AML-193 (cell line): ENCODE measurements around the gene FAF2.

Experiments
- DNase-seq, 2 experiments: peaks; one replicate each; lab custom pipeline; 2025; lab: John Stamatoyannopoulos, UW

The FAF2 gene

GRCh38 chr5:176530983-176531901 is 83.1 kb downstream of the FAF2 start:
- DNase-seq: no peak

GRCh38 chr5:176531902-176532493 is 83.8 kb downstream of the FAF2 start:
- no peak for DNase-seq

- no peak for DNase-seq
Measured at GRCh38 chr5:176532795-176533194, 84.6 kb downstream of the FAF2 start.

GRCh38 chr5:176533390-176533789 is 85.2 kb downstream of the FAF2 start:
- peak; percentile 44 to 62 for DNase-seq

- DNase-seq: peak; percentile 58 to 68
Measured at GRCh38 chr5:176533894-176534611, 85.9 kb downstream of the FAF2 start.

- no peak for DNase-seq
Measured at GRCh38 chr5:176534640-176535039, 86.5 kb downstream of the FAF2 start.

- DNase-seq: peak; percentile 65 to 75
Measured at GRCh38 chr5:176535101-176535663, 87.0 kb downstream of the FAF2 start.

- no peak for DNase-seq
Measured at GRCh38 chr5:176535664-176536131, 87.5 kb downstream of the FAF2 start.

GRCh38 chr5:176536132-176536901 is 88.1 kb downstream of the FAF2 start:
- DNase-seq: peak; percentile 65 to 66

GRCh38 chr5:176536902-176537553 is 88.8 kb downstream of the FAF2 start, which contains the start of gene RNF44:
RNF44 (minus strand) TSS chr5:176537402; CDS start chr5:176532472, 4,930 bp downstream.
- DNase-seq: peak; percentile 93

- peak; percentile 98 to 99 for DNase-seq
Measured at GRCh38 chr5:176537554-176538229, 89.5 kb downstream of the FAF2 start.

GRCh38 chr5:176538230-176538988 is 90.2 kb downstream of the FAF2 start:
- DNase-seq: no peak

- no peak for DNase-seq
Measured at GRCh38 chr5:176538989-176539384, 90.8 kb downstream of the FAF2 start.

- DNase-seq: no peak
Measured at GRCh38 chr5:176540476-176540899, 92.3 kb downstream of the FAF2 start.

GRCh38 chr5:176540956-176541337 is 92.8 kb downstream of the FAF2 start:
- no peak for DNase-seq

GRCh38 chr5:176541338-176542134 is 93.4 kb downstream of the FAF2 start:
- peak; percentile 64 to 68 for DNase-seq

GRCh38 chr5:176542135-176542595 is 94.0 kb downstream of the FAF2 start:
- DNase-seq: no peak
